H9 (cell line): ENCODE data around the gene TIAM2. TPM values are rescaled to one million over a fixed set of nuclear protein-coding genes. Genes with fewer than 3 reads are reported as not detected.

Experiments
- DNase-seq: peaks from one replicate; pipeline ENCODE4 v3.0.0-alpha.2; 2017
- H2AFZ ChIP-seq: one replicate; pipeline ENCODE4 v1.6.1; 2013; ENCODE audit warnings: mild to moderate bottlenecking, low read length, control low read depth, moderate library complexity
- H2AK5ac ChIP-seq: 2 replicates; pipeline ENCODE4 v1.6.1; 2013; ENCODE audit warnings: low read length, control low read depth, mixed read lengths; ENCODE audit not compliant: insufficient read length
- H2BK120ac ChIP-seq: one replicate; pipeline ENCODE4 v1.6.1; 2013; ENCODE audit warnings: low read depth, mild to moderate bottlenecking, low read length, control low read depth, inconsistent platforms; ENCODE audit not compliant: poor library complexity, severe bottlenecking
- H2BK12ac ChIP-seq: 2 replicates; pipeline ENCODE4 v1.6.1; 2013; ENCODE audit warnings: low read length, control low read depth, mixed read lengths, low read depth; ENCODE audit not compliant: insufficient read length
- H2BK15ac ChIP-seq: 2 replicates; pipeline ENCODE4 v1.6.1; 2013; ENCODE audit warnings: low read depth, low read length, control low read depth
- H2BK20ac ChIP-seq: one replicate; pipeline ENCODE4 v1.6.1; 2013; ENCODE audit warnings: low read depth, mild to moderate bottlenecking, low read length, control low read depth, inconsistent platforms; ENCODE audit not compliant: poor library complexity, severe bottlenecking
- H2BK5ac ChIP-seq: 2 replicates; pipeline ENCODE4 v1.6.1; 2013; ENCODE audit warnings: low read length, control low read depth, mixed read lengths; ENCODE audit not compliant: insufficient read length
- H3K14ac ChIP-seq: 2 replicates; pipeline ENCODE4 v1.6.1; 2013; ENCODE audit warnings: low read length, control low read depth; ENCODE audit not compliant: insufficient read depth
- H3K18ac ChIP-seq: 2 replicates; pipeline ENCODE4 v1.6.1; 2013; ENCODE audit warnings: low read depth, mild to moderate bottlenecking, mixed read lengths, low read length, control low read depth; ENCODE audit not compliant: insufficient read length
- H3K23ac ChIP-seq: 2 replicates; pipeline ENCODE4 v1.6.1; 2013; ENCODE audit warnings: low read length, control low read depth, mixed read lengths, low read depth; ENCODE audit not compliant: insufficient read length
- H3K23me2 ChIP-seq: 2 replicates; pipeline ENCODE4 v1.6.1; 2013; ENCODE audit warnings: low read depth, mild to moderate bottlenecking, mixed read lengths, low read length, control low read depth; ENCODE audit not compliant: insufficient read length, poor library complexity, severe bottlenecking
- H3K27ac ChIP-seq: 2 replicates; pipeline ENCODE4 v1.5.1; 2013; ENCODE audit warnings: low read length, control low read depth, mixed read lengths, low read depth; ENCODE audit not compliant: insufficient read length
- H3K27me3 ChIP-seq: 2 replicates; pipeline ENCODE4 v1.6.1; 2013; ENCODE audit warnings: low read length, control low read depth, inconsistent platforms; ENCODE audit not compliant: insufficient read depth
- H3K4ac ChIP-seq: 2 replicates; pipeline ENCODE4 v1.6.1; 2013; ENCODE audit warnings: low read depth, mild to moderate bottlenecking, control low read depth, inconsistent platforms, low read length, moderate library complexity
- H3K4me1 ChIP-seq: 2 replicates; pipeline ENCODE4 v1.6.1; 2013; ENCODE audit warnings: low read length, control low read depth, inconsistent platforms; ENCODE audit not compliant: insufficient read depth
- H3K4me2 ChIP-seq: 2 replicates; pipeline ENCODE4 v1.6.1; 2013; ENCODE audit warnings: low read length, control low read depth, mixed read lengths; ENCODE audit not compliant: insufficient read length, insufficient read depth
- H3K56ac ChIP-seq: 2 replicates; pipeline ENCODE4 v1.6.1; 2013; ENCODE audit warnings: low read depth, mild to moderate bottlenecking, mixed read lengths, low read length, control low read depth; ENCODE audit not compliant: insufficient read length
- H3K79me1 ChIP-seq: 2 replicates; pipeline ENCODE4 v1.6.1; 2013; ENCODE audit warnings: low read depth, mild to moderate bottlenecking, moderate library complexity, low read length, control low read depth, inconsistent platforms; ENCODE audit not compliant: insufficient read depth, poor library complexity, severe bottlenecking
- H3K79me2 ChIP-seq: 2 replicates; pipeline ENCODE4 v1.6.1; 2013; ENCODE audit warnings: low read length, control low read depth, inconsistent platforms; ENCODE audit not compliant: insufficient read depth
- H3K9ac ChIP-seq: 2 replicates; pipeline ENCODE4 v1.6.1; 2013; ENCODE audit warnings: low read length, control low read depth, mixed read lengths; ENCODE audit not compliant: insufficient read length; ENCODE audit errors: extremely low read depth
- H3K9me3 ChIP-seq: one replicate; pipeline ENCODE4 v1.6.1; 2013; ENCODE audit warnings: low read depth, low read length, inconsistent platforms; ENCODE audit not compliant: control insufficient read depth
- H3T11ph ChIP-seq: one replicate; pipeline ENCODE4 v1.6.1; 2013; ENCODE audit warnings: mild to moderate bottlenecking, low read length, control low read depth, inconsistent platforms
- H4K20me1 ChIP-seq: one replicate; pipeline ENCODE4 v1.6.1; 2013; ENCODE audit not compliant: control insufficient read depth, insufficient read length, insufficient read depth
- H4K5ac ChIP-seq: 2 replicates; pipeline ENCODE4 v1.6.1; 2013; ENCODE audit warnings: low read depth, mild to moderate bottlenecking, mixed read lengths, low read length, control low read depth; ENCODE audit not compliant: insufficient read length
- H4K8ac ChIP-seq: replicated peaks from 2 replicates; pipeline ENCODE4 v1.6.1; 2013; ENCODE audit warnings: low read length, control low read depth, mixed read lengths, low read depth; ENCODE audit not compliant: insufficient read length
- H4K91ac ChIP-seq: 2 replicates; pipeline ENCODE4 v1.6.1; 2013; ENCODE audit warnings: low read depth, mild to moderate bottlenecking, moderate library complexity, mixed read lengths, low read length, control low read depth; ENCODE audit not compliant: insufficient read length
- H3K27ac Mint-ChIP-seq, 3 experiments: 2 replicates in 2 of 3; 3 replicates in 1 of 3; pipeline ENCODE4 v1.8.0; 2020 to 2021; ENCODE audit warnings: mixed read lengths in 3 of 3, mild to moderate bottlenecking in 1 of 3, moderate library complexity in 1 of 3
- H3K27me3 Mint-ChIP-seq: 2 replicates; pipeline ENCODE4 v1.8.0; 2021; ENCODE audit warnings: low read depth, mild to moderate bottlenecking, moderate library complexity, mixed read lengths
- H3K36me3 Mint-ChIP-seq, 3 experiments: 2 replicates in 2 of 3; 3 replicates in 1 of 3; pipeline ENCODE4 v1.8.0; 2020 to 2021; ENCODE audit warnings: low read depth in 3 of 3, mixed read lengths in 3 of 3; ENCODE audit not compliant: insufficient read depth in 1 of 3
- H3K4me1 Mint-ChIP-seq, 2 experiments: 2 replicates each; pipeline ENCODE4 v1.8.0; 2020; ENCODE audit warnings: mixed read lengths in 2 of 2
- H3K4me3 Mint-ChIP-seq, 2 experiments: 2 replicates in 1 of 2; 3 replicates in 1 of 2; pipeline ENCODE4 v1.8.0; 2020 to 2021; ENCODE audit warnings: mild to moderate bottlenecking in 2 of 2, mixed read lengths in 2 of 2, moderate library complexity in 1 of 2
- H3K9me3 Mint-ChIP-seq, 2 experiments: 2 replicates in 1 of 2; 3 replicates in 1 of 2; pipeline ENCODE4 v1.8.0; 2020; ENCODE audit warnings: mild to moderate bottlenecking in 2 of 2, mixed read lengths in 2 of 2, moderate library complexity in 1 of 2
- WGBS: extraction: QIAGEN DNeasy Blood & Tissue Kit; methylation state at CpG from one replicate; pipeline ENCODE4 v1.1.7; 2013; ENCODE audit warnings: missing lambda C conversion rate, low lambda C conversion rate, mixed read lengths; ENCODE audit not compliant: insufficient read length; ENCODE audit errors: extremely low coverage; 5-methylcytosine and 5-hydroxymethylcytosine counted together
- total RNA-seq: library from RNA; stranded (reverse); gene quantifications from 2 replicates; pipeline ENCODE4 v1.2.1, GENCODE V29; 2021
- TF ChIP-seq, protein P1 (sequence below): fragments of 200-600 bp; sonication (generic); conservative IDR thresholded peaks from 3 replicates; pipeline ENCODE4 v1.8.0; 2021; ENCODE audit warnings: antibody characterized with exemption, mild to moderate bottlenecking

Gene TIAM2
- total RNA-seq, 1 experiment from 2014 or later: 6.3 TPM

DNA sequence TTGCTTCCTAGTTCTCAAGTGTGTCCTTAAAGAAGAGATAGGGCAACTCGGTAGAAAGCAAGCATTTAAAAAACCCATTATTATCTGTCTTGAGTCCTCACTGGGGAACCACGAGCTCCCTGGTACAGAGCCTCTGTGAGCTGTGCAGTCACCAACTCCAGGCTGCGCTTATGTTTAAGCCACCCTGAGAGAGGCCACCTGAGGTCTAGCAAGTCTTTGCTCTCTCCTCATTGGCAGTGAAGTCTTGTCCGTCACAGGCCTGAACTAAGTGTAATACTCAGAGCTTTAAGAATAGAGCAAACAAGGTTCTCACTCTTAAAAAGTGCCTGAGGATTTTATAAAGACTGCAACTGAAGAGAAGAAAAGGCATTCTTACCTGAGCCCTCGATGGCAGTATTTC lies 264.8 kb downstream of the TIAM2 start:
- no peak overlapping the region for H4K8ac ChIP-seq
- no peak overlapping the region for H3K9ac ChIP-seq
- no peak overlapping the region for H3K23ac ChIP-seq
- H3T11ph ChIP-seq: no peak overlapping the region
- Mint-ChIP-seq H3K27ac (no peak overlapping the region; a peak in 1 of 7 replicates), H3K4me3 (no peak overlapping the region), H3K4me1 (peaks cover 22 to 29% of the 10 kb centered on the region in 2 experiments), H3K27me3 (no peaks in the 10 kb centered on the region), H3K9me3 (no peaks in the 10 kb centered on the region), H3K36me3 (peaks cover 18 to 50% (median 43%) of the 10 kb centered on the region in 3 experiments; a peak in 6 of 7 replicates)
- H3K4ac ChIP-seq: no peak overlapping the region
- no peaks in the 10 kb centered on the region for H4K20me1 ChIP-seq
- H3K4me2 ChIP-seq: no peak overlapping the region
- H3K27ac ChIP-seq: no peak overlapping the region
- no peaks in the 10 kb centered on the region for H3K27me3 ChIP-seq
- no peak for DNase-seq
- no peak overlapping the region for H3K56ac ChIP-seq
- no peak overlapping the region for H4K91ac ChIP-seq
- H2BK20ac ChIP-seq: no peak overlapping the region
- H2AFZ ChIP-seq: no peak overlapping the region
- no peaks in the 10 kb centered on the region for H3K23me2 ChIP-seq
- H3K79me1 ChIP-seq: no peaks in the 10 kb centered on the region
- H3K18ac ChIP-seq: no peak overlapping the region
- H3K14ac ChIP-seq: no peak overlapping the region
- H2BK12ac ChIP-seq: no peak overlapping the region
- no CpG with 5 or more reads among the region's 5 CpGs for WGBS
- H3K4me1 ChIP-seq: no peaks in the 10 kb centered on the region; the same call in 1 of the 2 replicates
- no peak overlapping the region for H2BK120ac ChIP-seq
- H2AK5ac ChIP-seq: no peak overlapping the region
- TF ChIP-seq, protein P1, sequence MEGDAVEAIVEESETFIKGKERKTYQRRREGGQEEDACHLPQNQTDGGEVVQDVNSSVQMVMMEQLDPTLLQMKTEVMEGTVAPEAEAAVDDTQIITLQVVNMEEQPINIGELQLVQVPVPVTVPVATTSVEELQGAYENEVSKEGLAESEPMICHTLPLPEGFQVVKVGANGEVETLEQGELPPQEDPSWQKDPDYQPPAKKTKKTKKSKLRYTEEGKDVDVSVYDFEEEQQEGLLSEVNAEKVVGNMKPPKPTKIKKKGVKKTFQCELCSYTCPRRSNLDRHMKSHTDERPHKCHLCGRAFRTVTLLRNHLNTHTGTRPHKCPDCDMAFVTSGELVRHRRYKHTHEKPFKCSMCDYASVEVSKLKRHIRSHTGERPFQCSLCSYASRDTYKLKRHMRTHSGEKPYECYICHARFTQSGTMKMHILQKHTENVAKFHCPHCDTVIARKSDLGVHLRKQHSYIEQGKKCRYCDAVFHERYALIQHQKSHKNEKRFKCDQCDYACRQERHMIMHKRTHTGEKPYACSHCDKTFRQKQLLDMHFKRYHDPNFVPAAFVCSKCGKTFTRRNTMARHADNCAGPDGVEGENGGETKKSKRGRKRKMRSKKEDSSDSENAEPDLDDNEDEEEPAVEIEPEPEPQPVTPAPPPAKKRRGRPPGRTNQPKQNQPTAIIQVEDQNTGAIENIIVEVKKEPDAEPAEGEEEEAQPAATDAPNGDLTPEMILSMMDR: no peak
- H2BK15ac ChIP-seq: no peak overlapping the region
- 0 out of 2 replicates have a peak, but pooled peaks cover 2% of the 10 kb centered on the region for H3K79me2 ChIP-seq
- H3K9me3 ChIP-seq: no peaks in the 10 kb centered on the region
- no peak overlapping the region for H2BK5ac ChIP-seq
- no peak overlapping the region for H4K5ac ChIP-seq
